ENCODE measurements around the gene TNXB.
"Not testable (repeated sequence)": the region's sequence is repeated elsewhere in the genome, so short reads cannot be mapped to it uniquely, and the experiment has no call there.

The TNXB gene

GRCh38 chr6:32102255-32102654 is 6.9 kb downstream of the TNXB start:
- no peak overlapping the region for H3K9ac ChIP-seq (ENCODE audit: low read length)
- H3K27me3 ChIP-seq (ENCODE audit: insufficient read depth, low read length): 0 out of 2 replicates have a peak, but pooled peaks cover 3% of the 10 kb centered on the region
- no peaks in the 10 kb centered on the region for H3K4me1 ChIP-seq (ENCODE audit: insufficient read depth, low read length, severe bottlenecking)
- no peaks in the 10 kb centered on the region for H3K79me2 ChIP-seq (ENCODE audit: insufficient read depth, low read length)
- no peak for TF ChIP-seq CTCF (IDR thresholded peaks at IDR 0.05; ENCODE audit: low read length)
- TF ChIP-seq EZH2 (IDR thresholded peaks at IDR 0.05; ENCODE audit: borderline replicate concordance, low read length): no peak
- H3K4me2 ChIP-seq (ENCODE audit: low read length): no peak overlapping the region
- H3F3A ChIP-seq (ENCODE audit: insufficient read depth, low read length): no peaks in the 10 kb centered on the region
- no peaks in the 10 kb centered on the region for H3K9me3 ChIP-seq (ENCODE audit: low read length)
- no peaks in the 10 kb centered on the region for H4K20me1 ChIP-seq (ENCODE audit: insufficient read depth, low read length)
- H2AFZ ChIP-seq (ENCODE audit: low read length): no peak overlapping the region
- no peaks in the 10 kb centered on the region for H3K9me2 ChIP-seq (ENCODE audit: low read depth, low read length)
- no peak overlapping the region for H3K27ac ChIP-seq (ENCODE audit: low read depth, low read length, poor library complexity, severe bottlenecking)
- H3K36me3 ChIP-seq (ENCODE audit: insufficient read depth, low read length): no peaks in the 10 kb centered on the region
- H3K4me3 ChIP-seq (ENCODE audit: low read depth, low read length, poor library complexity, severe bottlenecking): no peak overlapping the region

GRCh38 chr6:32100251-32100650 is 8.9 kb downstream of the TNXB start:
- H3K27me3 ChIP-seq (ENCODE audit: insufficient read depth, low read length): not testable (repeated sequence)

GRCh38 chr6:32097364-32097763 is 11.8 kb downstream of the TNXB start:
- Histone ChIP-seq H3K4me3 (ENCODE audit: low read depth, low read length, poor library complexity, severe bottlenecking) (no peak overlapping the region), H2AFZ (ENCODE audit: low read length) (no peak overlapping the region), H3K4me1 (ENCODE audit: insufficient read depth, low read length, severe bottlenecking) (no peaks in the 10 kb centered on the region), H3F3A (ENCODE audit: insufficient read depth, low read length) (no peaks in the 10 kb centered on the region), H3K79me2 (ENCODE audit: insufficient read depth, low read length) (no peaks in the 10 kb centered on the region), H3K36me3 (ENCODE audit: insufficient read depth, low read length) (no peaks in the 10 kb centered on the region), H3K9me3 (ENCODE audit: low read length) (no peaks in the 10 kb centered on the region), H3K27me3 (ENCODE audit: insufficient read depth, low read length) (no peaks in the 10 kb centered on the region; the same call in 1 of the 2 replicates), H4K20me1 (ENCODE audit: insufficient read depth, low read length) (no peaks in the 10 kb centered on the region), H3K27ac (ENCODE audit: low read depth, low read length, poor library complexity, severe bottlenecking) (no peak overlapping the region), H3K9me2 (ENCODE audit: low read depth, low read length) (no peaks in the 10 kb centered on the region), H3K4me2 (ENCODE audit: low read length) (no peak overlapping the region), H3K9ac (ENCODE audit: low read length) (no peak overlapping the region)
- TF ChIP-seq CTCF (IDR thresholded peaks at IDR 0.05; ENCODE audit: low read length) (no peak), EZH2 (IDR thresholded peaks at IDR 0.05; ENCODE audit: borderline replicate concordance, low read length) (no peak)

More at GRCh38 chr6:32100251-32100650, 8.9 kb downstream of the TNXB start:
- H3F3A ChIP-seq (ENCODE audit: insufficient read depth, low read length); H3K27ac ChIP-seq (ENCODE audit: low read depth, low read length, poor library complexity, severe bottlenecking); H3K9ac ChIP-seq (ENCODE audit: low read length); H3K4me3 ChIP-seq (ENCODE audit: low read depth, low read length, poor library complexity, severe bottlenecking); H3K4me1 ChIP-seq (ENCODE audit: insufficient read depth, low read length, severe bottlenecking); H4K20me1 ChIP-seq (ENCODE audit: insufficient read depth, low read length); H3K9me3 ChIP-seq (ENCODE audit: low read length); H2AFZ ChIP-seq (ENCODE audit: low read length); H3K9me2 ChIP-seq (ENCODE audit: low read depth, low read length); H3K36me3 ChIP-seq (ENCODE audit: insufficient read depth, low read length); H3K4me2 ChIP-seq (ENCODE audit: low read length); H3K79me2 ChIP-seq (ENCODE audit: insufficient read depth, low read length): not testable (repeated sequence)
